ENCODE measurements around the gene KIAA1671. TPM values are rescaled to one million over a fixed set of nuclear protein-coding genes. Genes with fewer than 3 reads are reported as not detected.

Gene KIAA1671
- polyA plus RNA-seq, 1 donor from 2014 or later: 3.0 TPM

- Histone ChIP-seq H4K20me1 (ENCODE audit: insufficient read depth) (no peaks in the 10 kb centered on the region), H3K27ac (ENCODE audit: low read length) (no peak overlapping the region), H3K4me3 (ENCODE audit: low read length) (no peak overlapping the region), H2AFZ (ENCODE audit: low read depth, low read length) (no peak overlapping the region), H3F3A (ENCODE audit: insufficient read depth, low read length, poor library complexity, severe bottlenecking) (no peaks in the 10 kb centered on the region), H3K4me2 (ENCODE audit: low read length) (no peak overlapping the region), H3K27me3 (ENCODE audit: insufficient read depth, low read depth, low read length) (no peaks in the 10 kb centered on the region), H3K9me2 (ENCODE audit: insufficient read depth, low read length) (no peaks in the 10 kb centered on the region), H3K36me3 (ENCODE audit: insufficient read depth, low read length) (no peaks in the 10 kb centered on the region), H3K9me3 (ENCODE audit: low read length) (no peaks in the 10 kb centered on the region), H3K79me2 (replicated peaks; ENCODE audit: insufficient read depth, low read length) (no peaks in the 10 kb centered on the region), H3K9ac (ENCODE audit: low read length) (no peak overlapping the region)
- TF ChIP-seq EZH2 (IDR thresholded peaks at IDR 0.05; ENCODE audit: borderline replicate concordance, insufficient read depth, low read length, poor library complexity, severe bottlenecking) (no peak), RAD21 (conservative IDR thresholded peaks at IDR 0.05) (no peak), CTCF (IDR thresholded peaks at IDR 0.05; ENCODE audit: poor library complexity, severe bottlenecking) (no peak), MXI1 (conservative IDR thresholded peaks at IDR 0.05; ENCODE audit: poor library complexity, severe bottlenecking) (no peak), SMC3 (conservative IDR thresholded peaks at IDR 0.05; ENCODE audit: poor library complexity) (no peak), EP300 (conservative IDR thresholded peaks at IDR 0.05; ENCODE audit: poor library complexity, severe bottlenecking) (no peak), TAF1 (IDR thresholded peaks at IDR 0.05; ENCODE audit: low read depth) (no peak), REST (IDR thresholded peaks at IDR 0.05; ENCODE audit: borderline replicate concordance) (no peak), POLR2AphosphoS5 (IDR thresholded peaks at IDR 0.05) (no peak)
These were observed 169.7 kb downstream of the KIAA1671 start for GRCh38 chr22:25122136-25122764.

GRCh38 chr22:25123677-25124076 lies 171.2 kb downstream of the KIAA1671 start:
- H3K9me3 ChIP-seq (ENCODE audit: low read length): no peaks in the 10 kb centered on the region
- H4K20me1 ChIP-seq (ENCODE audit: insufficient read depth): no peaks in the 10 kb centered on the region
- H3K9me2 ChIP-seq (ENCODE audit: insufficient read depth, low read length): no peaks in the 10 kb centered on the region
- no peak overlapping the region for H3K4me2 ChIP-seq (ENCODE audit: low read length)
- H3K27me3 ChIP-seq (ENCODE audit: insufficient read depth, low read depth, low read length): no peaks in the 10 kb centered on the region
- H3F3A ChIP-seq (ENCODE audit: insufficient read depth, low read length, poor library complexity, severe bottlenecking): no peaks in the 10 kb centered on the region
- no peak overlapping the region for H3K9ac ChIP-seq (ENCODE audit: low read length)
- TF ChIP-seq POLR2AphosphoS5 (IDR thresholded peaks at IDR 0.05) (no peak), EZH2 (IDR thresholded peaks at IDR 0.05; ENCODE audit: borderline replicate concordance, insufficient read depth, low read length, poor library complexity, severe bottlenecking) (no peak), MXI1 (conservative IDR thresholded peaks at IDR 0.05; ENCODE audit: poor library complexity, severe bottlenecking) (no peak), REST (IDR thresholded peaks at IDR 0.05; ENCODE audit: borderline replicate concordance) (no peak), EP300 (conservative IDR thresholded peaks at IDR 0.05; ENCODE audit: poor library complexity, severe bottlenecking) (no peak), TAF1 (IDR thresholded peaks at IDR 0.05; ENCODE audit: low read depth) (no peak), SMC3 (conservative IDR thresholded peaks at IDR 0.05; ENCODE audit: poor library complexity) (no peak), CTCF (IDR thresholded peaks at IDR 0.05; ENCODE audit: poor library complexity, severe bottlenecking) (no peak)
- H2AFZ ChIP-seq (ENCODE audit: low read depth, low read length): no peak overlapping the region
- H3K27ac ChIP-seq (ENCODE audit: low read length): no peak overlapping the region
- H3K4me3 ChIP-seq (ENCODE audit: low read length): no peak overlapping the region
- H3K36me3 ChIP-seq (ENCODE audit: insufficient read depth, low read length): no peaks in the 10 kb centered on the region
- H3K79me2 ChIP-seq (replicated peaks; ENCODE audit: insufficient read depth, low read length): no peaks in the 10 kb centered on the region
